Pons (tissue), 1 donor: ENCODE data around the gene NRCAM.
A peak's percentile ranks its signal among the peaks of the same experiment; 100 is the strongest.

Experiments
- DNase-seq: peaks from one replicate; pipeline ENCODE4 v3.0.0-alpha.2; 2016; ENCODE audit warnings: low spot score

Gene NRCAM

GRCh38 chr7:108308903-108309302 is 147.3 kb downstream of the NRCAM start:
- peak; percentile 40 for DNase-seq

GRCh38 chr7:108308276-108308675 is 148.0 kb downstream of the NRCAM start:
- DNase-seq = no peak

- no peak for DNase-seq
These were observed 148.6 kb downstream of the NRCAM start for GRCh38 chr7:108307595-108307994.

- peak; percentile 37 for DNase-seq
These were observed 149.0 kb downstream of the NRCAM start for GRCh38 chr7:108307194-108307593.

GRCh38 chr7:108303332-108303731 is 152.9 kb downstream of the NRCAM start:
- no peak for DNase-seq

GRCh38 chr7:108301387-108301786 is 154.8 kb downstream of the NRCAM start:
- no peak for DNase-seq

- no peak for DNase-seq
These were observed 156.8 kb downstream of the NRCAM start for GRCh38 chr7:108299251-108299973.

- DNase-seq = no peak
These were observed 159.3 kb downstream of the NRCAM start for GRCh38 chr7:108296911-108297310.

- no peak for DNase-seq
These were observed 161.6 kb downstream of the NRCAM start for GRCh38 chr7:108294595-108294994.

- no peak for DNase-seq
These were observed 163.1 kb downstream of the NRCAM start for GRCh38 chr7:108293149-108293612.

- no peak for DNase-seq
These were observed 163.7 kb downstream of the NRCAM start for GRCh38 chr7:108292541-108292940.

GRCh38 chr7:108291791-108292440 is 164.3 kb downstream of the NRCAM start:
- no peak for DNase-seq

GRCh38 chr7:108291152-108291508 is 165.1 kb downstream of the NRCAM start:
- no peak for DNase-seq

GRCh38 chr7:108290459-108291151 is 165.6 kb downstream of the NRCAM start:
- DNase-seq = no peak

- no peak for DNase-seq
These were observed 166.4 kb downstream of the NRCAM start for GRCh38 chr7:108289852-108290251.

- DNase-seq = no peak
These were observed 168.4 kb downstream of the NRCAM start for GRCh38 chr7:108287857-108288256.

GRCh38 chr7:108286290-108286904 is 169.8 kb downstream of the NRCAM start:
- DNase-seq = no peak

- DNase-seq = no peak
These were observed 170.5 kb downstream of the NRCAM start for GRCh38 chr7:108285778-108286177.

GRCh38 chr7:108285003-108285368 is 171.2 kb downstream of the NRCAM start:
- DNase-seq = no peak

GRCh38 chr7:108284349-108285002 is 171.8 kb downstream of the NRCAM start:
- DNase-seq = no peak

GRCh38 chr7:108283252-108283651 is 173.0 kb downstream of the NRCAM start:
- no peak for DNase-seq

- no peak for DNase-seq
These were observed 173.7 kb downstream of the NRCAM start for GRCh38 chr7:108282427-108282996.
